Kidney tubule cell (primary cell): ENCODE results near the gene SNX6.
"Not testable (repeated sequence)": the region's sequence is repeated elsewhere in the genome, so short reads cannot be mapped to it uniquely, and the experiment has no call there.

Source experiments
- DNase-seq: peaks from one replicate; pipeline ENCODE4 v3.0.0-alpha.2; 2018; ENCODE audit warnings: low spot score

Gene SNX6

DNA sequence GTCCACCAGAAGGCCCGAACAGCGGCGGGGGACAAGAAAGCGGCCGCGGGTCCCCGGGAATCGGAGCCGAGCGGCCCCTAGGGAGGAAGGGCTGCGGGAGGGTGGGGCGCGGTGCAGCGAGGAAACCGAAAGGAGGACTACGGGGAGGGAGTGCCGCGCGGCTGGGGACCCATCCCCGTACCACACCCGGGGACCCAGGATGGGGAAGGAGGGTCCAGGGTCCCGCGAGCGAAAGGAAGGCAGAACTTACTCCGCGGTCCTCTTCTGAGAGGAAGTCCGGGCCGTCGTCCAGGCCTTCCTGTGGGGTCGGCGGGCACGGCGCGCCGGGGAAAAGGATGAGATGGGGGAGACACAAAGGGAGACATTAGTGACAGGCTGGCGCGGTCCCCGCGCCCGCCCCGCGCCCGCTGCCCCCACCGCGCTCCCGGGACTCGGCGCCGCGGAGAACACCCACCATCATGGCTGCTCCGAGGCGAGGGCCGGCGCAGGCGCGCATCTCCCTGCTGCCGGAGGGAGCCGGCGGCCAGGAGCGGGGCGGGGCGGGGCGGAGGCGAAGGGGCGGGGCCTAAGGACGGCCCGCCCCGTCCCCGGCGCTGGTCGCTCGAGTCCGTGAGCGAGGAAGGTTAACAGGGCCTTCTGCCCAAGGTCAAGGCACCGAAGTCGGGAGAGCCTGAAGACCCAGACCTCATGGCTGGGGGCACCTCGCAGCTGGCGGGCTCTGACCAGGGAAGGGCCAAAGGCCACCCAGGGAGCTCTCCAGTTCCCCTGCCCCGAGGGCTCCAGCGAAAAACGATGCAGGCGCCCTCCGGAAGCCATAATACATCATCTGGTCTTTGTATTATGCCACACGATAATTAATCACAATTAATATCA lies at the start of gene SNX6:
TSS of gene SNX6 (minus strand) at position 492 of the 873 bp plus-strand sequence. CDS start at position 460, 32 bp downstream.
- DNase-seq: peak; percentile 82

GRCh38 chr14:34678735-34679134 lies 48.8 kb upstream of the SNX6 start:
- DNase-seq: no peak

DNA sequence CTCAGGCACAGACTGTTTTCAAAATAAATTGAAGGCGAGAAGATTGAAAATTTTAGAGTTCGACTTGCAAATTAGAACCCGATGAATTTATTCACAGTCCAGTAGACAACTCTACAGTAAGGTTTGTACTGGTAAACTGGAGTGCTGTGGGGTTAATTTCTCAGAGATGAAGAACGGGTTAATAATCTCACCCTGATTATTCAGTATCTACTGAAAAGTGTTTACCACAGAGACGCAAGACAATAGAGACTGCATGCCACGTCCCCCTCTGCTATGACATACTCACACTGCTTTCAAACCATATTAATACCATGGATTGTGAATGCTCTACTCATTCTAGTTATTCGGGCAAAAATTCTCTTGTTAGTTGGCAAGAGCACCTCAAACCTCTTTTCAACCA lies 48.4 kb upstream of the SNX6 start:
- DNase-seq: peak; percentile 14

DNA sequence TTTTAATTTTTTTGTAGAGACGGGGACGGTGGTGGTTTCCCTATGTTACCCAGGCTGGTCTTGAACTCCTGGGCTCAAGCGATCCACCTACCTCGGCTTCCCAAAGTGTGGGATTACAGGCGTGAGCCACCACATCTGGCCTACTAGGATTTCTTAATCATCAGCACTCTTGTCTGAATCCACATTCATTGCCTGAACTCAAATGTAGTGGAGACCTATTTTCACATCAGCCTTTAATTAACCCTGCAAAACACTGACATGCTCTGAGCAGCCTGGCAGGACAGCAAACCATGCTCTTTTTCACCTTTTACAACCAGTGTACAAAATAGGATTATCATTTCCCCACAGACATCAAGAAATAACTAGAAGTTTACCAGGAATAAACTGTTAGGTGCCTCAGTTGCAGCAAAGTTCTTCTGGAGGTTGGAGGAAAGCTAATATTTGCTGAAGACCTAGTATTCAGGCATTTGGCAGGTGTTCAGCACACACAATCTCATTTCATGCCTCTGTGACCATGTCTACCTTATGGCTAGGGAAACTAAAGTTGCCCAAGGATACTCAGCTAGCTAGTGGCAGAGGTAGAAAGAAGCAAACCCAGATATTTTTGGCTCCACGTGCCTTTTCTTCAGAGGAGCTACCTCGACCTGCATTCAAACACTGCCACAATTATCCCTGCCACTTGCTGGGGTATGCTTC lies 46.7 kb upstream of the SNX6 start:
- DNase-seq: no peak

- no peak for DNase-seq
These were observed 43.8 kb upstream of the SNX6 start for GRCh38 chr14:34673702-34674101.

DNA sequence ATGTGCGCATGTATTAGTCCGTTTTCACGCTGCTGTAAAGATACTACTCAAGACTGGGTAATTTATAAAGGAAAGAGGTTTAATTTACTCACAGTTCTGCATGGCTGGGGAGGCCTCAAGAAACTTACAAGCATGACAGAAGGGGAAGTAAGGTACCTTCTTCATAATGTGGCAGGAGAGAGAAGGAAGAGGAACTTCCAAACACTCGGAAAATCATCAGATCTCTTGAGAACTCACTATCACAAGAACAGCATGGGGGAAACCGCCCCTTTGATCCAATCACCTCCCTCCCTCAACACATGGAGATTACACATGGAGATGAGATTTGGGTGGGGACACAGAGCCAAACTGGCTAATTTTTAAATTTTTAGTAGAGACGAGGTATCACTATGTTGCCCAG lies 41.8 kb upstream of the SNX6 start:
- DNase-seq: no peak

- DNase-seq: no peak
These were observed 38.2 kb upstream of the SNX6 start for GRCh38 chr14:34668111-34668510.

DNA sequence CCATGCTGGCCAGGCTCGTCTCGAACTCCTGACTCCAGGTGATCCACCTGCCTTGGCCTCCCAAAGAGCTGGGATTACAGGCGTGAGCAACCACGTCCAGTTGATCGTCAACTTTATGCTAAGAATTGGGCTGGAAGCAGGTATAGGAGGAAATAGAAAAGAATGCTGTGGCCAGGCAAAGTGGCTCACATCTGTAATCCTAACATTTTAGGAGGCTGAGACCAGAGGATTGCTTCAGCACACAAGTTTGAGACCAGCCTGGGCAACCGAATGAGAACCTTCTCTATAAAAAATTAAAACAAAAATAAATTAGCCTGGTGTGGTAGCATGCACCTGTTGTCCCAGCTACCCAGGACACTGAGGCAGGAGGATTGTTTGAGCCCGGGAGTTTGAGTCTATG lies 37.1 kb upstream of the SNX6 start:
- DNase-seq: no peak

DNA sequence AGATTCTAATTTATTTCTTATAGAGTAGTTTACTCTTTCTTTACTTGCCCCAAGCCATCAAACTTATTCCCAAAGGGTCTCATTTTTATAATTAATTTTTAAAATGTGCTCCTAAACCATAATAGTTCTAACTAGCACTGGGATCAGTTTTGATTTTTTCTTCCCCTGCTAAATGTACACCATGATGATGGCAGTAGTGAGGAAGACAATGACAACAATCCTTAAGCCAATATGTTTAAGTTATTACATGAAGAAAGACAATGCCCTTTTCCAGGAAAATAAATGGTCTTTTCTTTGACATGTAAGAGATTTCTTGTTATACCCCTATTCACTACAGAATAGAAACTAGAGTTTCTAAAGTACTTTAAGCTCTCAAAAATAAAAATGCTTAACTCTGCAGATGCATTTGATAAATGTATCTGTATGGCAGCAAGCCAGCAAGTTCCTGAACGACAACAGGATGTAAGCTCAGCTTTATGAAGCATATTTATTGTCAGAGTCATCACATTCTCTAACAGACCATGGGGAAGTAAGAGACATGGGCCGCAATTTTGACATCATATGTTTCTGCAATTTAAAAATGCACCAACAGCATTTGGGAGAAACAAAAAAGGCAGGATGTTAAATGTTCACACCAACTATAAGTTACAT lies 36.0 kb upstream of the SNX6 start:
- DNase-seq: peak; percentile 78

GRCh38 chr14:34662561-34663088 lies 32.7 kb upstream of the SNX6 start:
- DNase-seq: no peak

DNA sequence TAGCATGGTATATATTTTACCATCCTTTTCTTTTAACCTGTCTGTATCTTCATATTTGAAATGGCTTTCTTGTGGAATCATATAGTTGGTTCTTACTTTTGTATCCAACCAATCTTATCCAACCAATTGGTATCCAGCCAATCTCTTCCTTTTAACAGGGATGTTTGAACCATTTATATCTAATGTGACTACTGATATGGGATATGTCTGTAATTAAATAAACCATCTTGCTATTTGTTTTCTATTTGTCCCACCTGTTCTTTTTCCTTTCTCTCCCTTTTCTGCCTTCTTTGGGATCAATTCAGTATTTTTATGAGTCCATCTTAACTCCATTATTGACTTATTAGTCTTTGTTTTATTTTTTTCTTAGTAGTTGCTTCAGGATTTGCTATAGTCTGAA lies 30.8 kb upstream of the SNX6 start:
- no peak for DNase-seq

DNA sequence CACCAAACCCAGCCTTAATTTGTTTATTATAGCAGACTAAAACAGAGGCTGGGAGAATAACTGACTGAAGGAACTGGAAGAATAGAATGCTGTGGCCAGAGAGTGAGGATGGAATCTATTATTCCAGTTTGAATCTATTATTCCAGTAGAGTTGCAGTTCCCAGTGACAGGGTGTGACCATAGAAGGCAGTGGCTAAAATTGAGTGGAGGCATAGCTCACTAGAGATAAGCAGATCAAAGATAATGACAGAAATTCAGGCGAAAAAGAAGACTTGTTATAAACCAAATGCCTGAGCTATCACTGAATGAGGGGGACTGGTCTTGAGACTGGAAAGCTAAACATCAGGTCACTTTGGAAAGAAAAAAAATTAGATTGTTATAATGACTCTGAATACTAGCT lies 26.0 kb upstream of the SNX6 start:
- no peak for DNase-seq

DNA sequence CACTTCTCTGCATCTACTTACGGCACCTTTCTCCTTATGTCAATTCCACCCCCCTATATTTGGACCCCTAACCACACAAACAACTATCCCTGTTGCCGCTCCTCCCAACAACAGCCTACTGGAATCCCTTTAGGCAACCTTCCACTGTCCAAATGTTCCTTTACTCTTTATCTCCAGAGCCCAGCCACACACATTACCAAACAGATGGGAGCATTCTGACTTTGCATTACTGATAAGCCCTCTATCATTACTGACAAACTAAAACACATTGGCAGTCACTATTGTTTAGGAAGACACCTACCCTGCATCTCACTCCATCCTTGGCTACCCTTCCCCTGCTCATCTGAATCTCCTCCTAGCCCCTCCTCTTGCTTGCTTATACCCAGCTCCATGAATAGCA lies 23.1 kb upstream of the SNX6 start:
- not testable (repeated sequence) for DNase-seq

- DNase-seq: not testable (repeated sequence)
These were observed 22.4 kb upstream of the SNX6 start for GRCh38 chr14:34652348-34652747.

DNA sequence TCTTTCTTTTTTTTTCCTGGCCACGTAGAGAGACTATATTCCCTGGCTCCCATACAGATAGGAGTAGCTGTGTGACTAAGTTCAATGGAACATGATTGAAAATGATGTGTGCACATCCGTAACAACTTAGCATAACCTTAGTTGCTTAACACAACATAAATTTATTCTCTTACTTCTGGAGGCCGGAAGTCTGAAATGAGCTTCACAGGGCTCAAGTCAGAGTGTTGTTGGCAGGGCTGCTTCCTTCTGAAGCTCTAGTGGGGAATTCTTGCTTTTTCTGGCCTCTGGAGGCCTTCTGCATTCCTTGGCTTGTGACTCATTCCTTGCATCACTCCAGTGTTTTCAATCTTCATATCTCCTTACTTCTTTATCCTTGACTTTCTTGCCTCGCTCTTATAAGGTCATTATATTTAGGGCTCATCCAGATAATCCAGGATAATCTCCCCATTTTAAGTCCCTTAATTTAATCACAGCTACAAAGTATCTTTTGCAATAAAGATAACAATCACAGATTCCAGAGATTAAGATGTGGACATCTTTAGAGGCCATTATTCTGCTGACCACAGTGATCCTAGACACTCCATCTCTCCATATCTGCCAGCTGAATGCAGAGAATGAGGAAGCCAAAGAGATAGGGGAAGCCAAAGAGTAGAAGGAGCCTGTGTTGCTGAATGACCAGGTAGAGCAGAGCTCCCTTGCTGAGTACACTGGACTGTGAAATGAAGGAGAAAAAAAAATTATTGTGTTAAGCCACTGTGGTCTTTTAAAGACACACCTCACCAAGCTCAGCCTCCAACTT lies 21.0 kb upstream of the SNX6 start:
- peak; percentile 97 for DNase-seq

DNA sequence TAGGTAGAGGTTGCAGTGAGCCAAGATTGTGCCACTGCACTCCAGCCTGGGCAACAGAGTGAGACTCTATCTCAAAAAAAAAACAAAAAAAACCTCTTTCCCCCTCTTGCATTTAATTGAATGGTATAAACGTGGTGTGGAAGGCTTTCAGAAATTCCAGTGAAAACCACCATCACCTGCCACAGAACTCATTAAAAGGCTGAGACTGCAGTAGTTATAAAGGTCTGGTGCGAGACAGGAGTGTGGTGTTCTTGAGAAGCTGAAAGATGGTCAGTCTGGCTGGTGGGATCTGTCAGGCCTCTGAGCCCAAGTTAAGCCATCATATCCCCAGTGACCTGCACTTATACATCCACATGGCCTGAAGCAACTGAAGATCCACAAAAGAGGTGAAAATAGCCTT lies 20.1 kb upstream of the SNX6 start:
- DNase-seq: peak; percentile 15

DNA sequence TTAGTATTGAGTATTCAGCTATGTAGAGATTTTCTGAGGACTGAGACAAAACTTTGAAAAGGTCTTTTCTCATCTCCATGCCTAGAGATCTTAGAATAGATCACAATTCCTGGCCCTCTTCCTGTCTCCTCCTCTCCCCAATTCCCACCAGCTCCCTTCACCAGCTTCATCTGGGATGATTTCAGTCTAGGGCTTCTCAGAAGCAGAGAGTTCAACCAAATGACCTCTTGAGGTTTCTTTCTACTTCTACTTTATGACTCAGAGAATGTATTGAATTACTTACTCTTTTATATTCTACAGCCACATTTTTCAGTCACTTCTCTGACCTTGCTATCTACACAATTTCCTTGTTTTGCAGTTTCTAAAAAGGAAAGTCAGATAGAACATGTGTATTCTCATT lies 19.4 kb upstream of the SNX6 start:
- DNase-seq: peak; percentile 65

DNA sequence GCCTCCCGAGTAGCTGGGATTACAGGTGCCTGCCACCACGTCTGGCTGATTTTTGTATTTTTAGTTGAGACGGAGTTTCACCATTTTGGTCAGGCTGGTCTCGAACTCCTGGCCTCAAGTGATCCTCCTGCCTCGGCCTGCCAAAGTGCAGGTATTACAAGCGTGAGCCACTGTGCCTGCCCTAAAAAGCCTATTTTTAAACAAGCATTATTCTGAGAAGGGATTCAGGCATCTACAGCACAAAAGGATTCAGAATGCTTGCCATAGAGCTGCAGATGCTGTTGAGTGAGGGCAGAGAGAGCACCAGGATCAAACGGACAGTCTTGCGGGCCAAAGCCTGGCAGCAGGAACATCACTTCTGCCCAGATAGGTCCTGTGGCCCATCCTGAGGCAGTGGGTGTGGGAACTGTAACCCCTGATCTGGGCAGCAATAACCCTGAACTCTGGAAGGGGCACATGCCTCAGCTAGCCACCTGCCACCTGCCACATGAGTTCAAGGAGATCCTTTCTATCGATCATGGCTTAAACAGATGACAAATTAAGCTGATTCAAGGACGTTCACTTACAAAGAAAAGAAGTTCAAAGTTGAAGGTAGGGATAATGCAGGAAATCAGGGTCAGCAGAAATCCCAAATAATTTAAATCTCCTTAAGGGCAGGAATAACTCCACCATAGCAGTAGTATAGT lies 16.8 kb upstream of the SNX6 start:
- no peak for DNase-seq

- DNase-seq: no peak
These were observed 13.4 kb upstream of the SNX6 start for GRCh38 chr14:34643361-34643760.

- DNase-seq: no peak
These were observed 12.6 kb upstream of the SNX6 start for GRCh38 chr14:34642595-34642994.

GRCh38 chr14:34640826-34641225 lies 10.9 kb upstream of the SNX6 start:
- DNase-seq: no peak
